ENCODE results near the gene UBE2I.
A peak's percentile ranks its signal among the peaks of the same experiment; 100 is the strongest.
"Not testable (repeated sequence)": the region's sequence is repeated elsewhere in the genome, so short reads cannot be mapped to it uniquely, and the experiment has no call there.

UBE2I gene

DNA sequence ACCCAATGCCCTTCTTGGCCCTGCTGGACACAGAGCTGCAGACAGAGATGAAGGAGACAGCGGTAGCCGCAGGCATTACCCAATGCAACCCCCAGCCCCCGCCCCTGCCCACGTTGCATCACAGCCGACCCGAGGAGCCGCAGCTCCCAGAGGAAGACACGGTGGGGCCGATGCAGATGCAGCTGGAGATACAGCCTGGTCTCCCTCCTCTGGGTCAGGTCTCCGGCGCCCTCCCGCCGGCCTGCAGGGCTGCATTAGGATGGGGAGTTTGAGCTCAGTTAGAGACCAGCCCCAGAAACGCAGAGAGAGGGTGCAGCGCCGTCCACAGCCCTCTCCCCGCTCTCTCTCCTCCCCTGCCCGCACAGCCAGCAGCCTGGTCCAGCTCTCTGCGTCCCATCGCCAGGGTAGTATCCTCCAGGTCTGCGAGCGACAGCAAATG lies 19.4 kb upstream of the UBE2I start:
- Histone ChIP-seq H3K9me3 (ENCODE audit: insufficient read depth, low read length) (no peaks in the 10 kb centered on the region), H3K36me3 (ENCODE audit: insufficient read depth, insufficient read length, low read length) (no peaks in the 10 kb centered on the region), H3K27me3 (ENCODE audit: insufficient read depth, insufficient read length) (peaks cover 58% of the 10 kb centered on the region), H3K9ac (ENCODE audit: insufficient read length, low read depth) (peak overlapping the region; percentile 59), H3K4me1 (ENCODE audit: insufficient read depth, insufficient read length) (peaks cover 12% of the 10 kb centered on the region), H3K4me3 (ENCODE audit: insufficient read length, low read depth) (peak overlapping the region; percentile 21)
- no peak for TF ChIP-seq SUZ12 (IDR thresholded peaks at IDR 0.05; ENCODE audit: extremely low read depth, insufficient read depth, insufficient read length)
- no peak for TF ChIP-seq ZNF274 (IDR thresholded peaks at IDR 0.05; ENCODE audit: low read depth, low read length)
- TF ChIP-seq YY1 (IDR thresholded peaks at IDR 0.05; ENCODE audit: insufficient read depth, insufficient read length) = no peak
- no peak for DNase-seq (ENCODE audit: low read depth, low spot score)

DNA sequence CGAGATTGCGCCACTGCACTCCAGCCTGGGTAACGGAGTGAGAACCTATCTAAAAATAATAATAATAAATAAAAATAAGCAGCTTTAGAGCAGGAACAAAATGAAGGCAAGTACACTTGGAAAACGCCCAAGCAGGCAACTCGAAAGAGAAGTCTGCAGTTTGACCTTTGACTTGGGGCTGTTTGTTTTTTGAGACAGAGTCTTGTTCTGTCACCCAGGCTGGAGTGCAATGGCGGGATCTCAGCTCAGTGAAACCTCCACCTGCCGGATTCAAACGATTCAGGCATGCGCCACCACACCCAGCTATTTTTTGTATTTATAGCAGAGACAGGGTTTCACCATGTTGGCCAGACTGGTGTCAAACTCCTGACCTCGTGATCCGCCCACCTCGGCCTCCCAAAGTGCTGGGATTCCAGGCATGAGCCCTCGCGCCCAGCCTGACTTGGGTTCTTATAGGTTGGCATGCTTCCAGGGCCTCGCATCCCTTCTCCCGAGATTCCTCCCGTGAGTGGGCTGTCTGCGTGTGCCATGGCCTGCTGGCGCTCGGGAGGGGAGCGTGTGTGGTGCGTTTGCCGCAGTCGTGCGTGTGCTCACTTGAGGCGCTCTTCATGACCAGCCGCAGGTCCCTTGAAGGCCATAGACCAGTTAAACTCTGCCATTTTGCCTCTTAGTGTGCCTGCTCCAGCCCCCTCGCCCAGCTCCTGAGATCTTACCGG lies 18.4 kb upstream of the UBE2I start:
- Histone ChIP-seq H3K9me3 (ENCODE audit: insufficient read depth, low read length) (no peaks in the 10 kb centered on the region), H3K27me3 (ENCODE audit: insufficient read depth, insufficient read length) (peaks cover 50% of the 10 kb centered on the region), H3K36me3 (ENCODE audit: insufficient read depth, insufficient read length, low read length) (no peaks in the 10 kb centered on the region), H3K9ac (ENCODE audit: insufficient read length, low read depth) (no peak overlapping the region), H3K4me3 (ENCODE audit: insufficient read length, low read depth) (no peak overlapping the region), H3K4me1 (ENCODE audit: insufficient read depth, insufficient read length) (peaks cover 11% of the 10 kb centered on the region)
- DNase-seq (ENCODE audit: low read depth, low spot score) = no peak
- TF ChIP-seq YY1 (IDR thresholded peaks at IDR 0.05; ENCODE audit: insufficient read depth, insufficient read length) = no peak
- no peak for TF ChIP-seq ZNF274 (IDR thresholded peaks at IDR 0.05; ENCODE audit: low read depth, low read length)
- TF ChIP-seq SUZ12 (IDR thresholded peaks at IDR 0.05; ENCODE audit: extremely low read depth, insufficient read depth, insufficient read length) = no peak

DNA sequence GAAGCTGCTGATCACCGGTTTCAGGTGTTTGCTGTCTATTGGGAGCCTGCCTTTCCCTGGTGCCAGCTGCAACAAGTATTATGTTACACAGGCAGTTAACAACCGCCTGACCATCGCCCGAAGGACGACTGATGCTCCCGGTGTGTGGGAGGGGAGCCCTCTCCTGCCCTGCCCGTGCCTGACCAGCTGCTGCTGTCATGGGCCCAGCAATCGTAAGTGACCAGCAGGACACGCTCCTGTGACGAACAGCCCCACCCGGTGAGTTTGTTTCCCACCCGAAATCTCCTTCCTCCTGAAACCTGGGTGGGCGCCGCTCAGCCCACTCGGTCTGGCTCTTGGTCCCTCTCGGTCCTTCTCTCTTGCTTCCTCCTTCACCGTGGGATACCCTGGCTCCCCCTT lies 17.9 kb upstream of the UBE2I start:
- Histone ChIP-seq H3K4me1 (ENCODE audit: insufficient read depth, insufficient read length) (peaks cover 7% of the 10 kb centered on the region), H3K36me3 (ENCODE audit: insufficient read depth, insufficient read length, low read length) (no peaks in the 10 kb centered on the region), H3K27me3 (ENCODE audit: insufficient read depth, insufficient read length) (peaks cover 45% of the 10 kb centered on the region), H3K4me3 (ENCODE audit: insufficient read length, low read depth) (no peak overlapping the region), H3K9me3 (ENCODE audit: insufficient read depth, low read length) (no peaks in the 10 kb centered on the region), H3K9ac (ENCODE audit: insufficient read length, low read depth) (no peak overlapping the region)
- TF ChIP-seq YY1 (IDR thresholded peaks at IDR 0.05; ENCODE audit: insufficient read depth, insufficient read length) (no peak), SUZ12 (IDR thresholded peaks at IDR 0.05; ENCODE audit: extremely low read depth, insufficient read depth, insufficient read length) (no peak), ZNF274 (IDR thresholded peaks at IDR 0.05; ENCODE audit: low read depth, low read length) (no peak)
- DNase-seq (ENCODE audit: low read depth, low spot score) = no peak

DNA sequence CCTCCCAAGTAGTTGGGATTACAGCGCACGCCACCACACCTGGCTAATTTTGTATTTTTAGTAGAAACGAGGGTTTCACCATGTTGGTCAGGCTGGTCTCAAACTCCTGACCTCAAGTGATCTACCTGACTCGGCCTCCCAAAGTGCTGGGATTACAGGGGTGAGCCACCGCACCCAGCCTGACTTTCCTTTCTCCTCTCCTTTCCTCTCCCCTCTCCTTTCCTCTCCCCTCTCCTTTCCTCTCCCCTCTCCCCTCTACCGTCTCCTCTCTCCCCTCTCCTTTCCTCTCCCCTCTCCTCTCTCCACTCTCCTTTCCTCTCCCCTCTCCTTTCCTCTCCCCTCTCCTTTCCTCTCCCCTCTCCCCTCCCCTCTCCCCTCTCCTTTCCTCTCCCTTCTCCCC lies 17.2 kb upstream of the UBE2I start:
- peaks cover 44% of the 10 kb centered on the region for H3K27me3 ChIP-seq (ENCODE audit: insufficient read depth, insufficient read length)
- H3K9ac ChIP-seq (ENCODE audit: insufficient read length, low read depth); H3K36me3 ChIP-seq (ENCODE audit: insufficient read depth, insufficient read length, low read length); H3K4me1 ChIP-seq (ENCODE audit: insufficient read depth, insufficient read length); H3K4me3 ChIP-seq (ENCODE audit: insufficient read length, low read depth); H3K9me3 ChIP-seq (ENCODE audit: insufficient read depth, low read length); DNase-seq (ENCODE audit: low read depth, low spot score): not testable (repeated sequence)

DNA sequence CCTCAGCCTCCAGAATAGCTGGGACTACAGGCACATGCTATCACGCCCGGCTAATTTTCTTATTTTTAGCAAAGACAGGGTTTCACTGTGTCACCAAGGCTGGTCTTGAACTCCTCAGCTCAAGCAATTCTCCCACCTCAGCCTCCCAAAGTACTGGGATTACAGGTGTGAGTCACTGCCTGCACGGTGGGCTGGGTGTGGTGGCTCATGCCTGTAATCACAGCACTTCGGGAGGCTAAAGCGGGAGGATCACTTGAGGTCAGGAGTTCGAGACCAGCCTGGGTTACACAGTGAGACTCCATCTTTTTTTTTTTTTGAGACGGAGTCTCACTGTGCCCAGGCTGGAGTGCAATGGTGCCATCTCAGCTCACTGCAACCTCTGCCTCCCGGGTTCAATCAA lies 16.6 kb upstream of the UBE2I start:
- not testable (repeated sequence) for H3K4me3 ChIP-seq (ENCODE audit: insufficient read length, low read depth); H3K9me3 ChIP-seq (ENCODE audit: insufficient read depth, low read length); H3K36me3 ChIP-seq (ENCODE audit: insufficient read depth, insufficient read length, low read length); DNase-seq (ENCODE audit: low read depth, low spot score); H3K9ac ChIP-seq (ENCODE audit: insufficient read length, low read depth)
- Histone ChIP-seq H3K4me1 (ENCODE audit: insufficient read depth, insufficient read length) (peaks cover 12% of the 10 kb centered on the region), H3K27me3 (ENCODE audit: insufficient read depth, insufficient read length) (peaks cover 40% of the 10 kb centered on the region)

DNA sequence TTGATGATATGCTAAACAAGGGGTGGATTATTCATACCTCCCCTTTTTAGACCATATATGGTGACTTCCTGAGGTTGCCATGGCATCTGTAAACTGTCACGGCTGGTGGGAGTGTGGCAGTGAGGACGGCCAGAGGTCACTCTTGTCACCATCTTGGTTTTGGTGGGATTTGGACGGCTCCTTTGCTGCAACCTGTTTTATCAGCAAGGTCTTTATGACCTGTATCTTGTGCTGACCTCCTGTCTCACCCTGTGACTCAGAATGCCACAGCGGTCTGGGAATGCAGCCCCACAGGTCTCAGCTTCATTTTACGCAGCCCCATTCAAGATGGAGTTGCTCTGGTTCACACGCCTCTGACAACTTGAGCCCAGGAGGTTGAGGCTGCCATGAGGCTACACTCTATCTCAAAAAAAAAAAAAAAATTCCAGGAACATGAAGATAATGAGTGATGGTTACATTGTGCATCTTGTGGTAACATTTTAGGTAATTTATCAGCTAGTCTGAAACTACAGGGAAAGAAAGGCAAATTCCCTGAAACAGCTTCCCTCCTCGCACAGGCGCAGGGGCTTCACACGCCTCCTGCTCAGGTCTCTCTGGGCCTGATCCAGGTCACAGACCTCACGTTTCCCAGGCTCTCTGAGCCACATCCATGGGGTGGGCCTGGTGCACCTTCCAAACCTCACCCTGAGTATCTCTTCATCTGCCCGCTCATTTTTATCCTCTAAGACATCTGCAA lies 15.3 kb upstream of the UBE2I start:
- H3K36me3 ChIP-seq (ENCODE audit: insufficient read depth, insufficient read length, low read length) = no peaks in the 10 kb centered on the region
- TF ChIP-seq ZNF274 (IDR thresholded peaks at IDR 0.05; ENCODE audit: low read depth, low read length) (no peak), SUZ12 (IDR thresholded peaks at IDR 0.05; ENCODE audit: extremely low read depth, insufficient read depth, insufficient read length) (no peak), YY1 (IDR thresholded peaks at IDR 0.05; ENCODE audit: insufficient read depth, insufficient read length) (no peak)
- H3K4me3 ChIP-seq (ENCODE audit: insufficient read length, low read depth) = no peak overlapping the region
- no peak for DNase-seq (ENCODE audit: low read depth, low spot score)
- H3K27me3 ChIP-seq (ENCODE audit: insufficient read depth, insufficient read length) = peaks cover 32% of the 10 kb centered on the region
- H3K4me1 ChIP-seq (ENCODE audit: insufficient read depth, insufficient read length) = peaks cover 12% of the 10 kb centered on the region
- H3K9me3 ChIP-seq (ENCODE audit: insufficient read depth, low read length) = no peaks in the 10 kb centered on the region
- no peak overlapping the region for H3K9ac ChIP-seq (ENCODE audit: insufficient read length, low read depth)

DNA sequence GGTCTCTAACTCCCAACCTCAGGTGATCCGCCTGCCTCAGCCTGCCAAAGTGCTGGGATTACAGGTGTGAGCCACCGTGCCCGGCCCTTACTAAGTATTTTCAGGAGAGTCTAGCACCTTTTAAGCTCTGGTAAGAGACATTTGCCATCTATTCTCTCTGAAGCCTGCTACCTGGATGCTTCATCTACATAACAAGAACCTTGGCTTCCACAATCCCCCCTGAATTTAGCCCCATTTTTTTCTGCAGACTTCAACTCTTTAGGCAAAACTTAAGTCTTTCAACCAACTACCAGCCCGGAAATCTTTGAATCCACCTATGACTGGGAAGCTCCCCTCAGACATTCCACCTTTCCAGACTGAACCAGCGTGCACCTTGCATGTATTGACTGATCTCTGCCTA lies 14.0 kb upstream of the UBE2I start:
- no peak overlapping the region for H3K4me3 ChIP-seq (ENCODE audit: insufficient read length, low read depth)
- peak; percentile 16 for DNase-seq (ENCODE audit: low read depth, low spot score)
- no peaks in the 10 kb centered on the region for H3K9me3 ChIP-seq (ENCODE audit: insufficient read depth, low read length)
- H3K27me3 ChIP-seq (ENCODE audit: insufficient read depth, insufficient read length) = peaks cover 20% of the 10 kb centered on the region
- no peaks in the 10 kb centered on the region for H3K36me3 ChIP-seq (ENCODE audit: insufficient read depth, insufficient read length, low read length)
- TF ChIP-seq SUZ12 (IDR thresholded peaks at IDR 0.05; ENCODE audit: extremely low read depth, insufficient read depth, insufficient read length) = no peak
- TF ChIP-seq YY1 (IDR thresholded peaks at IDR 0.05; ENCODE audit: insufficient read depth, insufficient read length) = no peak
- no peak for TF ChIP-seq ZNF274 (IDR thresholded peaks at IDR 0.05; ENCODE audit: low read depth, low read length)
- peaks cover 10% of the 10 kb centered on the region for H3K4me1 ChIP-seq (ENCODE audit: insufficient read depth, insufficient read length)
- H3K9ac ChIP-seq (ENCODE audit: insufficient read length, low read depth) = no peak overlapping the region

DNA sequence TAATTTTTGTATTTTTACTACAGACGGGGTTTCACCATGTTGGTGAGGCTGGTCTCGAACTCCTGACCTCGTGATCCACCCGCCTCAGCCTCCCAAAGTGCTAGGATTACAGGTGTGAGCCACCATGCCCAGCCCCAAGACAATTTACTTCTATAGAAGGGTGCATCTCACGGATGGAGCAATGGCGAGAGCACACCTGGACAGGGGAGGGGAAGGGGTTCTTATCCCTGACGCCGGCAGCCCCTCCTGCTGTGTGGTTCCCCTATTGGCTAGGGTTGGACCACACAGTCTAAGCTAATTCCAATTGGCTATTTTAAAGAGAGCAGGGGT lies 12.8 kb upstream of the UBE2I start:
- H3K4me3 ChIP-seq (ENCODE audit: insufficient read length, low read depth); DNase-seq (ENCODE audit: low read depth, low spot score); H3K36me3 ChIP-seq (ENCODE audit: insufficient read depth, insufficient read length, low read length); H3K9me3 ChIP-seq (ENCODE audit: insufficient read depth, low read length); H3K9ac ChIP-seq (ENCODE audit: insufficient read length, low read depth): not testable (repeated sequence)
- peaks cover 22% of the 10 kb centered on the region for H3K4me1 ChIP-seq (ENCODE audit: insufficient read depth, insufficient read length)
- H3K27me3 ChIP-seq (ENCODE audit: insufficient read depth, insufficient read length) = peaks cover 16% of the 10 kb centered on the region
